Aorta (tissue), 5 donors: Measurements from ENCODE around the gene LY86. TPM values are rescaled to one million over a fixed set of nuclear protein-coding genes. Genes with fewer than 3 reads are reported as not detected.

Source experiments
- ATAC-seq: fragments of 200-7000 bp; cut with Tn5 transposase; one replicate; pipeline ENCODE4 v1.9.1; 2022; ENCODE audit warnings: moderate library complexity; ENCODE audit not compliant: low FRiP score
- DNase-seq, 2 donors: peaks; one replicate each; pipeline ENCODE4 v3.0.0-alpha.2; 2020
- H3K27ac ChIP-seq, 2 donors: one replicate each; pipeline ENCODE4 v1.5.1; 2013; ENCODE audit warnings: low read length in 2 of 2, mild to moderate bottlenecking in 2 of 2, moderate library complexity in 2 of 2, control low read depth in 1 of 2, inconsistent platforms in 1 of 2, low read depth in 1 of 2
- H3K27me3 ChIP-seq, 2 donors: one replicate each; pipeline ENCODE4 v1.6.1; 2013; ENCODE audit warnings: control low read depth in 1 of 2, low read length in 1 of 2, mild to moderate bottlenecking in 1 of 2, moderate library complexity in 1 of 2; ENCODE audit not compliant: insufficient read depth in 2 of 2, control insufficient read depth in 1 of 2
- H3K36me3 ChIP-seq, 2 donors: one replicate each; pipeline ENCODE4 v1.6.1; 2013; ENCODE audit warnings: control low read depth in 1 of 2, low read length in 1 of 2, mild to moderate bottlenecking in 1 of 2; ENCODE audit not compliant: insufficient read depth in 2 of 2, control insufficient read depth in 1 of 2
- H3K4me1 ChIP-seq, 2 donors: one replicate each; pipeline ENCODE4 v1.6.1; 2013; ENCODE audit warnings: low read length in 2 of 2, control low read depth in 1 of 2, mild to moderate bottlenecking in 1 of 2, moderate library complexity in 1 of 2; ENCODE audit not compliant: insufficient read depth in 2 of 2, control insufficient read depth in 1 of 2
- H3K4me3 ChIP-seq, 2 donors: one replicate each; pipeline ENCODE4 v1.5.1; 2013; ENCODE audit warnings: low read length in 2 of 2, control low read depth in 1 of 2, mild to moderate bottlenecking in 1 of 2
- H3K9me3 ChIP-seq: one replicate; pipeline ENCODE4 v1.6.1; 2013; ENCODE audit warnings: mild to moderate bottlenecking, low read length; ENCODE audit not compliant: control insufficient read depth
- WGBS, 2 donors: extraction: QIAGEN DNeasy Blood & Tissue Kit; methylation state at CpG; one replicate each; pipeline ENCODE4 v1.1.7; 2013; 5-methylcytosine and 5-hydroxymethylcytosine counted together
- intact Hi-C, 2 donors: fragments of 100-400 bp; cut with DNase I; formaldehyde crosslinking; loops; one replicate each; pipeline versions ENCODE4 v1.14.2 to v1.15.0; 2022
- polyA plus RNA-seq, 2 donors: library from polyadenylated mRNA; stranded (reverse); fragments of 200-250 nt; gene quantifications; one replicate each; pipeline ENCODE4 v1.2.3, GENCODE V29; 2013
- total RNA-seq, 2 donors: library from RNA; stranded (reverse); fragmentation: NEBNext Ultra II Directional; extraction: Animal tissue kit (Norgen Biotek cat#: 25700); gene quantifications; one replicate each; pipeline ENCODE4 v1.2.1, GENCODE V29; 2021
- donor health status: healthy with polysubstance abuse.
- donor health status: Bipolar disorder and iron deficiency.
- donor health status: DM: no; HTN: no; CAD: no.
- donor health status: DM: no; HTN: no; CAD: no.
- donor health status: DM: yes; HTN: yes; CAD: no.

LY86 gene
- total and polyA plus RNA-seq, 4 donors: 2.6 to 10.5 (median 3.9) TPM

- ATAC-seq: no peak
- H3K4me1 ChIP-seq: no peaks in the 10 kb centered on the region
- H3K27me3 ChIP-seq: no peaks in the 10 kb centered on the region
- WGBS, 2 donors: 87 to 91% methylated on average over 6 of the region's 6 CpGs
- DNase-seq: no peak
- no peak overlapping the region for H3K4me3 ChIP-seq
- H3K36me3 ChIP-seq: no peaks in the 10 kb centered on the region
- intact Hi-C loops: no loop called here
- H3K27ac ChIP-seq: no peak overlapping the region
- H3K9me3 ChIP-seq: no peaks in the 10 kb centered on the region
These were observed 45.6 kb downstream of the LY86 start for GRCh38 chr6:6633898-6634734.

DNA sequence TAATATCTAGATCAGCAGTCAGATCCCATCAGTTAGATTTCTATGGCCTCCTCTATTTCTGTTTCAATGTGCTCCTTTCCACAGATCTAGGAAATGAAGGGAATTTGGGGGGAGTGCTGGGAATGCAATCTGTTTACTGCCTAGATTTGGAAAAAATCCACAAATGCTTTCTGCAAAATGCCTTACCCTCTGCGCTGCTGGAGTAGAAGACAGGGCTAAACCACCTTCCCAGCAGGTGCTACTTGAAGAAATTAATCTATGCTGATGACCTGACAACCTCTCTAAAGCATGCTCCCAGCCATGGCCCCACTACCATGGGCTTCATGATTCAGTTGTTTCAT is 46.2 kb downstream of the LY86 start:
- DNase-seq (no peak), ATAC-seq (no peak)
- Histone ChIP-seq H3K4me1 (no peaks in the 10 kb centered on the region), H3K27ac (no peak overlapping the region), H3K4me3 (no peak overlapping the region), H3K9me3 (no peaks in the 10 kb centered on the region), H3K27me3 (no peaks in the 10 kb centered on the region), H3K36me3 (no peaks in the 10 kb centered on the region)
- intact Hi-C loops: no loop called here
- WGBS, 2 donors: 81 to 86% methylated on average over 1 of the region's 1 CpG

DNA sequence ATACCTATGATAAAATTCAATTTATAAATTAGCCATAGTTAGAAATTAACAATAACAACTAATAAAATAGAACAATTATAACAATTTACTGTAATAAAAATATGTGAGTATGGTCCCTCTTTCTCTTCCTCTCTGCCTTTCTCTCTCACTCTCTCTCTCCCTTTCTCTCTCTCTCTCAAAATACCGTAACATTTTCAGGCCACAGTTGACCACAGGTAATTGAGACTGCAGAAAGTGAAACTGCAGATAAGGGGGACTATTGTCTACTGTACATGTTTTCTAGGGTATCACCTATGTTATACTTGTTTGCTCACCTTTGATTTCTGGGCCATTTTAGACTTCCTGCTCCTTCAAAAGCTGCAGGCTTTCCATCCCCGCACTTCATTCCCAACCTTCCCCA is 46.8 kb downstream of the LY86 start:
- Histone ChIP-seq H3K9me3 (no peaks in the 10 kb centered on the region), H3K4me3 (no peak overlapping the region), H3K27me3 (no peaks in the 10 kb centered on the region), H3K36me3 (no peaks in the 10 kb centered on the region), H3K27ac (no peak overlapping the region), H3K4me1 (no peaks in the 10 kb centered on the region)
- intact Hi-C loops: no loop called here
- WGBS, 2 donors: 87 to 89% methylated on average over 2 of the region's 2 CpGs
- DNase-seq (no peak), ATAC-seq (no peak)

- no peak for ATAC-seq
- H3K36me3 ChIP-seq: no peaks in the 10 kb centered on the region
- no peak overlapping the region for H3K27ac ChIP-seq
- 87 to 91% methylated on average over 3 of the region's 3 CpGs for WGBS, 2 donors
- H3K9me3 ChIP-seq: no peaks in the 10 kb centered on the region
- no peak overlapping the region for H3K4me3 ChIP-seq
- no peak for DNase-seq
- no peaks in the 10 kb centered on the region for H3K27me3 ChIP-seq
- intact Hi-C loops: no loop called here
- no peaks in the 10 kb centered on the region for H3K4me1 ChIP-seq
These were observed 47.3 kb downstream of the LY86 start for GRCh38 chr6:6635869-6636268.

DNA sequence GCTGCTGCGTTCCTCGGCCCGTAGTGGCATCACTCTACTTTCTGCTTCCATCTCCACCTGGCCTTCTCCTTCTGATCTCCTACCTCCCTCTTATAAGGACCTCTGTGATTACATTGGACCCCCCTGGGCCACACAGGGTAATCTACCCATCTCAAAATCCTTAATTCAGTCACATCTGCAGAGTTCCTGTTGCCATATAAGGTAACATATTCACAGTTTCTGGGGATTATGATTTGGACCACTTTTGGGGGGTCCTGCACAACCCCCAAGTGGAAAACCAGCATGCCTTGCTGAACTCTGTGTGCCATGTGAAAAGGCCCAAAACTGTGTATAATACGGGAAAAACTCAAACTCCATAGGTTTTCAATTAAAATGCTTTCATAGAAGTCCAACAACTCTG is 51.1 kb downstream of the LY86 start:
- Histone ChIP-seq H3K4me3 (no peak overlapping the region), H3K27ac (no peak overlapping the region), H3K4me1 (no peaks in the 10 kb centered on the region), H3K9me3 (no peaks in the 10 kb centered on the region), H3K36me3 (no peaks in the 10 kb centered on the region), H3K27me3 (no peaks in the 10 kb centered on the region)
- ATAC-seq (no peak), DNase-seq (no peak)
- intact Hi-C loops: no loop called here
- 97 to 98% methylated on average over 4 of the region's 4 CpGs for WGBS, 2 donors

- DNase-seq (no peak), ATAC-seq (no peak)
- intact Hi-C loops: no loop called here
- Histone ChIP-seq H3K27me3 (no peaks in the 10 kb centered on the region), H3K4me3 (no peak overlapping the region), H3K36me3 (no peaks in the 10 kb centered on the region), H3K9me3 (no peaks in the 10 kb centered on the region), H3K4me1 (no peaks in the 10 kb centered on the region), H3K27ac (no peak overlapping the region)
- WGBS, 2 donors: 73 to 75% methylated on average over 4 of the region's 4 CpGs
These were observed 52.4 kb downstream of the LY86 start for GRCh38 chr6:6640926-6641325.

GRCh38 chr6:6643398-6643797 is 54.9 kb downstream of the LY86 start:
- ATAC-seq (no peak), DNase-seq (no peak)
- intact Hi-C loops: no loop called here
- H3K36me3 ChIP-seq: no peaks in the 10 kb centered on the region
- no peak overlapping the region for H3K4me3 ChIP-seq
- H3K27ac ChIP-seq: no peak overlapping the region
- no peaks in the 10 kb centered on the region for H3K4me1 ChIP-seq
- 93 to 94% methylated on average over 8 of the region's 8 CpGs for WGBS, 2 donors
- no peaks in the 10 kb centered on the region for H3K27me3 ChIP-seq
- H3K9me3 ChIP-seq: no peaks in the 10 kb centered on the region

DNA sequence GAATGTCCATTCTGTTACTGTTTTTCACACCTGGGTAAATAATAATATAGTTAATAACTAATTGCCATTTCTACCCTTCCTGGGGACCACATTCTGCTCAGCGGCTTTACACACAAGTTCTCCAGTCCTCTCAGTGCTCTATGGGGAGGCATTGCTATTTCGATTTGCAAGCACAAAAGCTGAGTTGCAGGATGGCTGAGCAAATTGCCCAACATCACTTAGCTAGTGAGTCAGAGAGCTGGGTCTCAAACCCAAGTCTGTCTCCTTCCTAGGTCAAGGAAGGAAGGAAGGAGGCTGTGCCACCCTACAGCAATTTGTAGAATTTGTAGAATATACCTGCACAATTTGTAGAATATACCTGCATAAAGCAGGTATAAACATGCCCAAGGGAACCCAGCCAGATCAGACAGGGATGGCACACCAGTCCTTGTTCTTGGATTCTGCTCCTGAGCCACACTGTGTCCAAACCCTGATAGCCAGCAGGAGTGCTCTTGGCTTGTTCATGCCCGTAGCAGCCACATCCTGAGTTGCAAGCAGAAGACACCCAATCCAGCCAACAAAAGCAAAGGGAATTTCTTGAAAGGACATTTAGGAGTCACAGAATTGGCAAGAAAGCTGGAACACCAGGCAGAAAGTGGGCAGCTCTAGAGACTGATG is 56.9 kb downstream of the LY86 start:
- ATAC-seq: no peak
- WGBS, 2 donors: 69 to 76% methylated on average over 3 of the region's 3 CpGs

GRCh38 chr6:6646384-6646783 is 57.9 kb downstream of the LY86 start:
- H3K36me3 ChIP-seq: no peaks in the 10 kb centered on the region
- intact Hi-C loops: no loop called here
- no peak overlapping the region for H3K4me3 ChIP-seq
- WGBS, 2 donors: 64 to 96% methylated on average over 2 of the region's 2 CpGs
- H3K27ac ChIP-seq: no peak overlapping the region
- ATAC-seq (no peak), DNase-seq (no peak)
- H3K27me3 ChIP-seq: no peaks in the 10 kb centered on the region
- H3K9me3 ChIP-seq: no peaks in the 10 kb centered on the region
- H3K4me1 ChIP-seq: no peaks in the 10 kb centered on the region

More for the DNA sequence above, 56.9 kb downstream of the LY86 start:
- Histone ChIP-seq H3K27me3 (no peaks in the 10 kb centered on the region), H3K36me3 (no peaks in the 10 kb centered on the region), H3K9me3 (no peaks in the 10 kb centered on the region), H3K27ac (no peak overlapping the region), H3K4me3 (no peak overlapping the region), H3K4me1 (no peaks in the 10 kb centered on the region)
- intact Hi-C loops: no loop called here
- no peak for DNase-seq
